ENCODE results near the gene EFCAB6.

GRCh38 chr22:43561415-43562178 lies 250.5 kb downstream of the EFCAB6 start:
- TF ChIP-seq POLR2A (IDR thresholded peaks at IDR 0.05; ENCODE audit: low read depth): no peak
- TF ChIP-seq CTCF (IDR thresholded peaks at IDR 0.05): no peak
